Endodermal cell (in vitro differentiated cells): ENCODE data around the gene RNF38. TPM values are rescaled to one million over a fixed set of nuclear protein-coding genes. Genes with fewer than 3 reads are reported as not detected.
"Not testable (repeated sequence)": the region's sequence is repeated elsewhere in the genome, so short reads cannot be mapped to it uniquely, and the experiment has no call there.

Source experiments
- DNase-seq: peaks from one replicate; pipeline ENCODE4 v3.0.0-alpha.2; 2017
- H3K27ac ChIP-seq: 2 replicates; pipeline ENCODE4 v1.5.1; 2013; ENCODE audit warnings: mild to moderate bottlenecking, low read depth, low read length, moderate library complexity
- H3K27me3 ChIP-seq: 2 replicates; pipeline ENCODE4 v1.6.1; 2013; ENCODE audit warnings: mild to moderate bottlenecking, low read length, moderate library complexity; ENCODE audit not compliant: insufficient read depth, control insufficient read depth, poor library complexity, severe bottlenecking
- H3K36me3 ChIP-seq: 2 replicates; pipeline ENCODE4 v1.7.0; 2013; ENCODE audit warnings: mild to moderate bottlenecking, low read length, moderate library complexity; ENCODE audit not compliant: control insufficient read depth, insufficient read depth
- H3K4me1 ChIP-seq: one replicate; pipeline ENCODE4 v1.7.0; 2013; ENCODE audit warnings: low read length; ENCODE audit not compliant: control insufficient read depth, insufficient read depth
- H3K4me3 ChIP-seq: 2 replicates; pipeline ENCODE4 v1.5.1; 2013; ENCODE audit warnings: mild to moderate bottlenecking, low read length, moderate library complexity
- H3K9ac ChIP-seq: 2 replicates; pipeline ENCODE4 v1.6.1; 2013; ENCODE audit warnings: mild to moderate bottlenecking, low read length, moderate library complexity; ENCODE audit not compliant: poor library complexity, severe bottlenecking; ENCODE audit errors: extremely low read depth
- H3K9me3 ChIP-seq: 2 replicates; pipeline ENCODE4 v1.6.1; 2013; ENCODE audit warnings: mild to moderate bottlenecking, low read length, moderate library complexity; ENCODE audit not compliant: control insufficient read depth
- H3K27ac Mint-ChIP-seq: 2 replicates; pipeline ENCODE4 v1.8.0; 2020; ENCODE audit warnings: mixed read lengths
- H3K27me3 Mint-ChIP-seq: 2 replicates; pipeline ENCODE4 v1.8.0; 2021; ENCODE audit warnings: mild to moderate bottlenecking, mixed read lengths; ENCODE audit not compliant: insufficient read depth
- H3K36me3 Mint-ChIP-seq: 2 replicates; pipeline ENCODE4 v1.8.0; 2020; ENCODE audit warnings: low read depth, mixed read lengths
- H3K4me1 Mint-ChIP-seq: 2 replicates; pipeline ENCODE4 v1.8.0; 2020; ENCODE audit warnings: mixed read lengths
- H3K4me3 Mint-ChIP-seq: 2 replicates; pipeline ENCODE4 v1.8.0; 2020; ENCODE audit warnings: mild to moderate bottlenecking, moderate library complexity, mixed read lengths
- H3K9me3 Mint-ChIP-seq: 2 replicates; pipeline ENCODE4 v1.8.0; 2020; ENCODE audit warnings: mild to moderate bottlenecking, mixed read lengths
- WGBS, 2 experiments: methylation state at CpG; one replicate each; pipeline versions ENCODE4 v1.1.5 to v1.1.7; 2013; ENCODE audit warnings: missing lambda C conversion rate in 2 of 2, mixed read lengths in 1 of 2; ENCODE audit not compliant: insufficient coverage in 1 of 2, insufficient read length in 1 of 2; 5-methylcytosine and 5-hydroxymethylcytosine counted together
- total RNA-seq, 2 donors: library from RNA; stranded (reverse); fragmentation: NEBNext Ultra II Directional in 1 of 2; extraction: Animal tissue kit (Norgen Biotek cat#: 25700) in 1 of 2; gene quantifications; 2 replicates in 1 of 2; 3 replicates in 1 of 2; pipeline ENCODE4 v1.2.1, GENCODE V29; 2021
- TF ChIP-seq, protein P1 (sequence below): fragments of 200-600 bp; sonication (generic); conservative IDR thresholded peaks from 2 replicates; pipeline ENCODE4 v1.5.0; 2021; ENCODE audit warnings: antibody characterized with exemption, mild to moderate bottlenecking

RNF38 gene
- total RNA-seq, 2 donors from 2014 or later = 47.5 to 49.7 TPM

DNA sequence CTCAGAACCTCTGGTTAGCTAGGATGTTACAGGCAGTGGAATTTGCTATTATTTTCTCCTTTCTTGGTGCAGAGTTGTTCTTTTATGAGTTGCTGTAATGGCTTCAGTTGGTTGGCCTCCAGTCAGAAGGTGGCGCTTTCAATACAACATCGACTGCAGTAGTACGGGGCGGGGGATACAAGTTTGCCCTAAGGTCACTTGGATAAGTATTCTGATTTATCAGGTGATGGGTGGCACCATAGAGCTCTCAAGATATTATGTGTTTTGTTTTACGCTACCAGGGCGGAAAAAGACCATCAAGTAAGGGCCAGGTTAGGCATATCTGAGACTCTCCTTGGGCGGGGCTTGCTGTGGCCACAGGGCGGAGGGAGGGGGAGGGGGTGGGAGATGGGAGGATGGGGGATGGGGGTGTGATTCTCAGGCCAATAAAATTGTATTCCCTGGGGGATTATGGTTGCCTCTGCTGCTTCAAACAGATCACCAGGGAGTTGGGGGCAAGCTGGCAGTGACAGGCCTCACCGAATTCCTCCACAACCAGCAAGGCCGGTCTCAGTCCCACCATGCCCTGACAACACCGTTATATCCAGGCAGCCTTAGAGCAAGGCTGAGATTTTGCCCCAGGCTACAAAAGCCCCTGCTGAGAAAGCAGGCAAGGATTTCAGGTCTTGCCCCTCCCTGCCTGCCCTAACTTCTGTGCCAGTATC, 15.9 kb upstream of the RNF38 start:
- H3K4me1 Mint-ChIP-seq = peaks cover 30% of the 10 kb centered on the region
- H3K9ac ChIP-seq = no peak overlapping the region
- no peaks in the 10 kb centered on the region for H3K9me3 Mint-ChIP-seq
- peak overlapping the region; percentile 66 for H3K27ac Mint-ChIP-seq
- no peak overlapping the region for H3K4me3 ChIP-seq
- TF ChIP-seq, protein P1, sequence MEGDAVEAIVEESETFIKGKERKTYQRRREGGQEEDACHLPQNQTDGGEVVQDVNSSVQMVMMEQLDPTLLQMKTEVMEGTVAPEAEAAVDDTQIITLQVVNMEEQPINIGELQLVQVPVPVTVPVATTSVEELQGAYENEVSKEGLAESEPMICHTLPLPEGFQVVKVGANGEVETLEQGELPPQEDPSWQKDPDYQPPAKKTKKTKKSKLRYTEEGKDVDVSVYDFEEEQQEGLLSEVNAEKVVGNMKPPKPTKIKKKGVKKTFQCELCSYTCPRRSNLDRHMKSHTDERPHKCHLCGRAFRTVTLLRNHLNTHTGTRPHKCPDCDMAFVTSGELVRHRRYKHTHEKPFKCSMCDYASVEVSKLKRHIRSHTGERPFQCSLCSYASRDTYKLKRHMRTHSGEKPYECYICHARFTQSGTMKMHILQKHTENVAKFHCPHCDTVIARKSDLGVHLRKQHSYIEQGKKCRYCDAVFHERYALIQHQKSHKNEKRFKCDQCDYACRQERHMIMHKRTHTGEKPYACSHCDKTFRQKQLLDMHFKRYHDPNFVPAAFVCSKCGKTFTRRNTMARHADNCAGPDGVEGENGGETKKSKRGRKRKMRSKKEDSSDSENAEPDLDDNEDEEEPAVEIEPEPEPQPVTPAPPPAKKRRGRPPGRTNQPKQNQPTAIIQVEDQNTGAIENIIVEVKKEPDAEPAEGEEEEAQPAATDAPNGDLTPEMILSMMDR = peak; percentile 42
- peak; percentile 79 for DNase-seq
- H3K9me3 ChIP-seq = no peaks in the 10 kb centered on the region
- H3K36me3 Mint-ChIP-seq = peaks cover 18% of the 10 kb centered on the region
- H3K27ac ChIP-seq = peak overlapping the region; percentile 1
- H3K27me3 Mint-ChIP-seq = no peaks in the 10 kb centered on the region
- H3K27me3 ChIP-seq = no peaks in the 10 kb centered on the region
- peaks cover 14% of the 10 kb centered on the region for H3K36me3 ChIP-seq
- peaks cover 6% of the 10 kb centered on the region for H3K4me1 ChIP-seq
- 83 to 84% methylated on average over 2 to 11 of the region's 11 CpGs for WGBS, 2 experiments
- H3K4me3 Mint-ChIP-seq = no peak overlapping the region

DNA sequence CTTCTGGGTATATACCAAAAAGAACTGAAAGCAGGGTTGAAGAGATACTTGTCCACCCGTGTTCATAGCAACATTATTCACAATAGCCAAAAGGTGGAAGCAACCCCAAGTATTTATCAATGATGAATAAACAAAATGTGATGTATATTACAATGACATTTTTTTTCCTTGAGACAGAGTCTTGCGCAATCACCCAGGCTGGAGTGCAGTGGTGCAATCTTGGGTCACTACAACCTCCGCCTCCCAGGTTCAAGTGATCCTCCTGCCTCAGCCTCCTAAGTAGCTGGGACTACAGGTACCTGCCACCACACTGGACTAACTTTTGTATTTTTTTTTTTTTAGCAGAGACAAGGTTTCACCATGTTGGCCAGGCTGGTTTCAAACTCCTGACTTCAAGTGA, 11.3 kb upstream of the RNF38 start:
- DNase-seq, H3K9me3 ChIP-seq, H3K36me3 ChIP-seq, H3K27me3 ChIP-seq, H3K27me3 Mint-ChIP-seq, H3K27ac Mint-ChIP-seq, H3K9ac ChIP-seq, H3K36me3 Mint-ChIP-seq, H3K4me3 Mint-ChIP-seq, H3K27ac ChIP-seq, H3K4me3 ChIP-seq, H3K4me1 ChIP-seq, H3K9me3 Mint-ChIP-seq: not testable (repeated sequence)
- 89 to 100% methylated on average over 1 to 3 of the region's 3 CpGs for WGBS, 2 experiments
- peaks cover 36% of the 10 kb centered on the region for H3K4me1 Mint-ChIP-seq

DNA sequence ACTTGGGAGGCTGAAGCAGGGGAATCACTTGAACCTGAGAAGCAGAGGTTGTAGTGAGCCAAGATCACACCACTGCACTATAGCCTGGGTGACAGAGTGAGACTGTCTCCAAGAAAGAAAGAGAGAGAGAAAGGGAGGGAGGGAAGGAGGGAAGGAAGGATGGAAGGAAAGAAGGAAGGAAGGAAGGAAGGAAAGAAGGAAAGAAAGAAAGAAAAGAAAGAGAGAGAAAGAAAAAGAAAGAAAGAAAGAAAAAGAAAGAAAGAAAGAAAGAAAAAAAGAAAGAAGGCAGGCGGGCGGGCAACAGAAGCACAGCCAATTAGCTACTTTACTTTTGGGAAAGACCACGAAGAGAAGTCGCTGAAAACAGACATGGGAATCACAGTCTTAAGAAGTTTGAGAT, 9.0 kb upstream of the RNF38 start:
- not testable (repeated sequence) for DNase-seq, H3K4me3 Mint-ChIP-seq, H3K36me3 ChIP-seq, H3K36me3 Mint-ChIP-seq, H3K27me3 ChIP-seq, H3K4me1 ChIP-seq, H3K27me3 Mint-ChIP-seq, H3K4me3 ChIP-seq, H3K9me3 ChIP-seq, H3K9me3 Mint-ChIP-seq, H3K9ac ChIP-seq, H3K27ac Mint-ChIP-seq, H3K27ac ChIP-seq
- WGBS, 2 experiments = 92 to 97% methylated on average over 4 of the region's 4 CpGs
- H3K4me1 Mint-ChIP-seq = peaks cover 22% of the 10 kb centered on the region

DNA sequence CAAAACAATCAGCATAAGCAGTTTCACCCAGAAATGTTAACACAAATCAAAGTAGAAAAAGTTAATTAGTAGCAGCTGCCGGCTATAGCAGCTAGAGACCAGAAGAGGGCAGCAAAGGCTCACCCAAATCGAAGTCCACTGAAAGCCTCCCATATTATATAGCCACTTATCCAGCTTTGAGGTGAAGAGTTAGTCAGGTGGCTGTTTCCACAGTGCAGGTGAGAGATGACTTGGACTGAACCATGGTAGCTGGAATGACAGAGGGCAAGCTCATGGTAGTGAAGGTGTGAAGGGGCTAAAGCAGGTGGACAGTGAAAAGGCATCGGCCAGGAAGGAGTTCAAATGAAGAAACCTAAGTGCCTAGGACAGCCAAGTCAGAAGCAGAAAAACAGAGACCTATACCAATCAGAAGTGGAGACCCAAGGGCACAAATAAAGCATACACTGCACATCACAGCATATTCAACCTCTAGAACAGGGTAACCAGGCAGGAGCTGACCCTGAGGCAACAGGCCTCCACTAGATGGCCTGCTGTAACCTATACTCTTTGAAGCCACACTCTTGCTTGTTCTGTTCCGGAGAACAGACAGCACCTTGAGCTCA, 7.2 kb upstream of the RNF38 start:
- H3K9me3 Mint-ChIP-seq = no peaks in the 10 kb centered on the region
- peaks cover 22% of the 10 kb centered on the region for H3K4me1 Mint-ChIP-seq
- H3K9ac ChIP-seq = no peak overlapping the region

More for the DNA sequence above, 7.2 kb upstream of the RNF38 start:
- peaks cover 5% of the 10 kb centered on the region for H3K4me1 ChIP-seq
- 45 to 80% methylated on average over 1 to 4 of the region's 4 CpGs for WGBS, 2 experiments
- TF ChIP-seq, protein P1 = peak; percentile 90
- H3K36me3 ChIP-seq = peaks cover 7% of the 10 kb centered on the region
- peak overlapping the region; percentile 81 for H3K27ac Mint-ChIP-seq
- H3K36me3 Mint-ChIP-seq = peaks cover 2% of the 10 kb centered on the region
- no peak overlapping the region for H3K4me3 Mint-ChIP-seq
- H3K27me3 Mint-ChIP-seq = no peaks in the 10 kb centered on the region
- DNase-seq = peak; percentile 81
- no peaks in the 10 kb centered on the region for H3K9me3 ChIP-seq
- no peak overlapping the region for H3K4me3 ChIP-seq
- H3K27ac ChIP-seq = no peak overlapping the region
- H3K27me3 ChIP-seq = no peaks in the 10 kb centered on the region
